ENCODE results near the gene BRD7.

DNA sequence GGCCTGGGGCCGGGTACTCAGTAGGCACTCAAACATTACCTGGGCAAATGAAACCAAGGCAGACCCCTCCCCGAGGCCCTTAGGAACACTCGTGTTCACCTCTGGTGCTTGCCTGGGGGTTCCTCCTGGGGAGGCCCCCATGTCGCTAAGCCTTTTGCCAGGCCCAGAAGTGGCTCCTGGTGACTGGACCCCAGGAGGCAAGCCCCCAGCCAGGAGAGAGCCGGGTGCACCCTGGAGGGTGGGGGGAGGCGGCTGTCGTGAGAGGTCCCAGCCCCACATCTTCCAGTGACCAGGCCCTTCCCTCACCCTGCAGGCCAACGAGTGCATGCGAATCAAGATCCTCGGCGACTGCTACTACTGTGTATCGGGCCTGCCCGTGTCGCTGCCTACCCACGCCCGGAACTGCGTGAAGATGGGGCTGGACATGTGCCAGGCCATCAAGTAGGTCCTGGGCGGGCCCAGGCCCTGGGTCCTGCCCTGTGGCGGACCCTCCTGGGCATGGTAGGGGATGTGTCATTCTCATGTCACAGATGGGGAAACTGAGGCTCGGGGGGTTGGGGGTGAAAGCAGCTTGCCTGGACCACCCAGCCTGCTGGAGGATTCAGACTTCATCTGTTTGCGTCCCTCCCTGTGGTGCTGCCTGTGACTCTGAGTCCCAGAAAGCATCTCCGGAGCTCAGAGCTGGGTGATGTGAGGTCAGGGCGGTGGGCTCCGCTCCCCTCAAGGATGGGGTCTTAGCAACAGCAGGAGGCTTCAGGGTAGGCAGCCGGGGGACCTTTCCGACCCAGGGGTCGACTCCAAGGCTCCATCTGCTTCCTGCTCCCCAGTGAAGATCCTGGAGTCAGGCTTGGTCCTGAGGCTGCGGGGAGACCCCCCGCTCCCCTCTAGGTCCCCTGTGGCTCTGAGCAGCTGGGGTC, 69.9 kb downstream of the BRD7 start:
- no peak for TF ChIP-seq EP300 (IDR thresholded peaks at IDR 0.05)
- TF ChIP-seq POLR2AphosphoS5 (IDR thresholded peaks at IDR 0.05): no peak
- no peak for TF ChIP-seq POLR2A (IDR thresholded peaks at IDR 0.05)
- no peak for TF ChIP-seq CTCF (IDR thresholded peaks at IDR 0.05)
